Measurements from ENCODE around the gene COPS3.

DNA sequence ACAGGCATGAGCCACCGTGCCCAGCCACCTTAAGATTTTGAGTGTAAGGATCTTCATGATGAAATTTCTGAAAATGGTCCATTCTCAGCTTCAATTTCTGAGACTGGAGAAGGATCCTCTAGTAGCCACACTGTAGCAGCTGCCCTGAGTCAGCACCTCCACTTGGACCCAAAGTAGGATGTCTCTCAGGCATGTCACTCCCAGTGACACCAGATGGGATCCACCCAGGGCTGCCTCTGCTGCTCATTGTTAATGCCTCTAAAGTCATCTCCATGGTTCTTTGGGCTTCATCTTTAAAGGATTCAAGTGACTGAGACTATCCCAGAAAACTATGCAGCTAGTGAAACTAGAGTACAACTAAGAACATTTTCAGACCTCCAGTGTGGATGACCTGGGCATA, 82.8 kb downstream of the COPS3 start:
- TF ChIP-seq POLR2AphosphoS5 (IDR thresholded peaks at IDR 0.05; ENCODE audit: low read depth, low read length), result no peak
- TF ChIP-seq, protein P1, sequence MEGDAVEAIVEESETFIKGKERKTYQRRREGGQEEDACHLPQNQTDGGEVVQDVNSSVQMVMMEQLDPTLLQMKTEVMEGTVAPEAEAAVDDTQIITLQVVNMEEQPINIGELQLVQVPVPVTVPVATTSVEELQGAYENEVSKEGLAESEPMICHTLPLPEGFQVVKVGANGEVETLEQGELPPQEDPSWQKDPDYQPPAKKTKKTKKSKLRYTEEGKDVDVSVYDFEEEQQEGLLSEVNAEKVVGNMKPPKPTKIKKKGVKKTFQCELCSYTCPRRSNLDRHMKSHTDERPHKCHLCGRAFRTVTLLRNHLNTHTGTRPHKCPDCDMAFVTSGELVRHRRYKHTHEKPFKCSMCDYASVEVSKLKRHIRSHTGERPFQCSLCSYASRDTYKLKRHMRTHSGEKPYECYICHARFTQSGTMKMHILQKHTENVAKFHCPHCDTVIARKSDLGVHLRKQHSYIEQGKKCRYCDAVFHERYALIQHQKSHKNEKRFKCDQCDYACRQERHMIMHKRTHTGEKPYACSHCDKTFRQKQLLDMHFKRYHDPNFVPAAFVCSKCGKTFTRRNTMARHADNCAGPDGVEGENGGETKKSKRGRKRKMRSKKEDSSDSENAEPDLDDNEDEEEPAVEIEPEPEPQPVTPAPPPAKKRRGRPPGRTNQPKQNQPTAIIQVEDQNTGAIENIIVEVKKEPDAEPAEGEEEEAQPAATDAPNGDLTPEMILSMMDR (IDR thresholded peaks at IDR 0.05), result no peak
- no peak for TF ChIP-seq SIN3A (IDR thresholded peaks at IDR 0.05; ENCODE audit: borderline replicate concordance, insufficient read depth, low read depth, low read length)
- TF ChIP-seq, protein P2, sequence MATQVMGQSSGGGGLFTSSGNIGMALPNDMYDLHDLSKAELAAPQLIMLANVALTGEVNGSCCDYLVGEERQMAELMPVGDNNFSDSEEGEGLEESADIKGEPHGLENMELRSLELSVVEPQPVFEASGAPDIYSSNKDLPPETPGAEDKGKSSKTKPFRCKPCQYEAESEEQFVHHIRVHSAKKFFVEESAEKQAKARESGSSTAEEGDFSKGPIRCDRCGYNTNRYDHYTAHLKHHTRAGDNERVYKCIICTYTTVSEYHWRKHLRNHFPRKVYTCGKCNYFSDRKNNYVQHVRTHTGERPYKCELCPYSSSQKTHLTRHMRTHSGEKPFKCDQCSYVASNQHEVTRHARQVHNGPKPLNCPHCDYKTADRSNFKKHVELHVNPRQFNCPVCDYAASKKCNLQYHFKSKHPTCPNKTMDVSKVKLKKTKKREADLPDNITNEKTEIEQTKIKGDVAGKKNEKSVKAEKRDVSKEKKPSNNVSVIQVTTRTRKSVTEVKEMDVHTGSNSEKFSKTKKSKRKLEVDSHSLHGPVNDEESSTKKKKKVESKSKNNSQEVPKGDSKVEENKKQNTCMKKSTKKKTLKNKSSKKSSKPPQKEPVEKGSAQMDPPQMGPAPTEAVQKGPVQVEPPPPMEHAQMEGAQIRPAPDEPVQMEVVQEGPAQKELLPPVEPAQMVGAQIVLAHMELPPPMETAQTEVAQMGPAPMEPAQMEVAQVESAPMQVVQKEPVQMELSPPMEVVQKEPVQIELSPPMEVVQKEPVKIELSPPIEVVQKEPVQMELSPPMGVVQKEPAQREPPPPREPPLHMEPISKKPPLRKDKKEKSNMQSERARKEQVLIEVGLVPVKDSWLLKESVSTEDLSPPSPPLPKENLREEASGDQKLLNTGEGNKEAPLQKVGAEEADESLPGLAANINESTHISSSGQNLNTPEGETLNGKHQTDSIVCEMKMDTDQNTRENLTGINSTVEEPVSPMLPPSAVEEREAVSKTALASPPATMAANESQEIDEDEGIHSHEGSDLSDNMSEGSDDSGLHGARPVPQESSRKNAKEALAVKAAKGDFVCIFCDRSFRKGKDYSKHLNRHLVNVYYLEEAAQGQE (IDR thresholded peaks at IDR 0.05; ENCODE audit: insufficient read depth in 1 of 2, low read depth in 2 of 2, low read length in 1 of 2), result no peak

Measured in Panc1 (cell line).